IMR-90 (cell line): ENCODE data around the gene B3GLCT. TPM values are rescaled to one million over a fixed set of nuclear protein-coding genes. Genes with fewer than 3 reads are reported as not detected.

Experiments used
- ATAC-seq: fragments of 200-7000 bp; cut with Tn5 transposase; 2 replicates; pipeline ENCODE4 v1.9.1; 2020; ENCODE audit warnings: low read depth, mild to moderate bottlenecking, moderate library complexity
- BruUV-seq: library from RNA; stranded (reverse); fragments of 400-500 nt; replicated peaks from 2 replicates; lab custom pipeline; 2021; lab: Mats Ljungman, UMichigan
- CTCF ChIA-PET: fragments of 300-600 bp; formaldehyde crosslinking; extraction: SDS; loops from one replicate; lab custom pipeline; 2021; ENCODE audit warnings: antibody characterized with exemption; lab: Yijun Ruan, JAX
- POLR2A ChIA-PET: fragments of 300-600 bp; sonication (Branson Sonifier 250); formaldehyde crosslinking; loops from one replicate; lab custom pipeline; 2022; ENCODE audit warnings: antibody characterized with exemption; ENCODE audit not compliant: unreplicated experiment; lab: Charles Lee
- DNase-seq: peaks from one replicate; pipeline ENCODE4 v3.0.0; 2013
- H2AFZ ChIP-seq: replicated peaks from 2 replicates; pipeline ENCODE3; 2013; ENCODE audit warnings: low read length, mild to moderate bottlenecking; ENCODE audit not compliant: poor library complexity
- H2AK5ac ChIP-seq: 2 replicates; pipeline ENCODE4 v1.6.1; 2013; ENCODE audit warnings: low read depth, low read length, inconsistent platforms
- H2AK9ac ChIP-seq: replicated peaks from 2 replicates; pipeline ENCODE3; 2013; ENCODE audit warnings: mild to moderate bottlenecking, low read depth, low read length, moderate library complexity; ENCODE audit not compliant: poor library complexity
- H2BK120ac ChIP-seq: 2 replicates; pipeline ENCODE4 v1.6.1; 2013; ENCODE audit warnings: low read depth, low read length, inconsistent platforms
- H2BK15ac ChIP-seq: 3 replicates; pipeline ENCODE4 v1.6.1; 2013; ENCODE audit warnings: low read depth, low read length, inconsistent platforms
- H2BK20ac ChIP-seq: 2 replicates; pipeline ENCODE4 v1.6.1; 2013; ENCODE audit warnings: low read depth, mild to moderate bottlenecking, inconsistent platforms, low read length, moderate library complexity
- H2BK5ac ChIP-seq: 2 replicates; pipeline ENCODE4 v1.6.1; 2013; ENCODE audit warnings: mild to moderate bottlenecking, low read depth, low read length, inconsistent platforms; ENCODE audit not compliant: poor library complexity, severe bottlenecking
- H3K14ac ChIP-seq: replicated peaks from 2 replicates; pipeline ENCODE4 v1.6.1; 2013; ENCODE audit warnings: low read depth, low read length, inconsistent platforms
- H3K18ac ChIP-seq: 2 replicates; pipeline ENCODE4 v1.6.1; 2013; ENCODE audit warnings: low read depth, low read length, control low read depth
- H3K23ac ChIP-seq: 2 replicates; pipeline ENCODE4 v1.6.1; 2013; ENCODE audit warnings: low read depth, low read length, inconsistent platforms
- H3K27ac ChIP-seq: 2 replicates; pipeline ENCODE4 v1.5.1; 2013; ENCODE audit warnings: mild to moderate bottlenecking, control low read depth, low read length; ENCODE audit not compliant: insufficient read depth
- H3K27me3 ChIP-seq: 2 replicates; pipeline ENCODE4 v1.6.1; 2013; ENCODE audit warnings: low read length; ENCODE audit not compliant: control insufficient read depth, insufficient read depth
- H3K36me3 ChIP-seq: 2 replicates; pipeline ENCODE4 v1.6.1; 2013; ENCODE audit warnings: low read length, mixed read lengths; ENCODE audit not compliant: control insufficient read depth, insufficient read depth
- H3K4ac ChIP-seq: 2 replicates; pipeline ENCODE4 v1.6.1; 2013; ENCODE audit warnings: low read depth, low read length, inconsistent platforms
- H3K4me1 ChIP-seq: 2 replicates; pipeline ENCODE4 v1.6.1; 2013; ENCODE audit warnings: low read length, mixed read lengths; ENCODE audit not compliant: control insufficient read depth, insufficient read depth
- H3K4me2 ChIP-seq: 2 replicates; pipeline ENCODE4 v1.6.1; 2013; ENCODE audit warnings: low read depth, mild to moderate bottlenecking, control low read depth, low read length, moderate library complexity
- H3K4me3 ChIP-seq: 2 replicates; pipeline ENCODE4 v1.5.1; 2013; ENCODE audit warnings: low read depth, mild to moderate bottlenecking, control low read depth, low read length, moderate library complexity; ENCODE audit not compliant: insufficient read depth
- H3K56ac ChIP-seq: 2 replicates; pipeline ENCODE4 v1.6.1; 2013; ENCODE audit warnings: low read length, inconsistent platforms; ENCODE audit not compliant: insufficient read depth; ENCODE audit errors: extremely low read depth
- H3K79me1 ChIP-seq, 2 experiments: 2 replicates each; pipeline ENCODE4 v1.6.1; 2013; ENCODE audit warnings: low read length in 2 of 2, inconsistent platforms in 1 of 2, low read depth in 1 of 2
- H3K9ac ChIP-seq: 2 replicates; pipeline ENCODE4 v1.6.1; 2013; ENCODE audit warnings: low read depth, low read length, control low read depth
- H3K9me1 ChIP-seq: 2 replicates; pipeline ENCODE4 v1.6.1; 2013; ENCODE audit warnings: low read length, inconsistent platforms; ENCODE audit not compliant: insufficient read depth
- H3K9me3 ChIP-seq: 2 replicates; pipeline ENCODE4 v1.6.1; 2013; ENCODE audit warnings: low read length; ENCODE audit not compliant: control insufficient read depth, insufficient read depth
- H4K20me1 ChIP-seq: 2 replicates; pipeline ENCODE4 v1.6.1; 2013; ENCODE audit warnings: low read length, inconsistent platforms; ENCODE audit not compliant: insufficient read depth
- H4K5ac ChIP-seq: 2 replicates; pipeline ENCODE4 v1.6.1; 2013; ENCODE audit warnings: mild to moderate bottlenecking, low read depth, low read length, control low read depth
- H4K8ac ChIP-seq, 2 experiments: 2 replicates each; pipeline ENCODE4 v1.6.1; 2013; ENCODE audit warnings: low read depth in 2 of 2, low read length in 2 of 2, control low read depth in 1 of 2, inconsistent platforms in 1 of 2
- H4K91ac ChIP-seq: 2 replicates; pipeline ENCODE4 v1.6.1; 2013; ENCODE audit warnings: low read depth, low read length, inconsistent platforms; ENCODE audit not compliant: insufficient read depth
- CHD1 ChIP-seq: IDR thresholded peaks from 2 replicates; pipeline ENCODE4 v1.6.1; 2012; ENCODE audit warnings: low read depth, low read length, improper control_type of control experiment
- MAFK ChIP-seq: IDR thresholded peaks from 2 replicates; pipeline ENCODE4 v1.6.1; 2012; ENCODE audit warnings: low read depth, low read length, improper control_type of control experiment
- MXI1 ChIP-seq: IDR thresholded peaks from 2 replicates; pipeline ENCODE4 v1.6.1; 2012; ENCODE audit warnings: low read depth, mild to moderate bottlenecking, low read length, moderate library complexity, borderline replicate concordance
- RAD21 ChIP-seq: IDR thresholded peaks from 2 replicates; pipeline ENCODE4 v1.6.1; 2012; ENCODE audit warnings: low read length, improper control_type of control experiment
- RCOR1 ChIP-seq: IDR thresholded peaks from 2 replicates; pipeline ENCODE4 v1.6.1; 2012; ENCODE audit warnings: mild to moderate bottlenecking, low read length, improper control_type of control experiment; ENCODE audit not compliant: insufficient replicate concordance
- RFX5 ChIP-seq: IDR thresholded peaks from 2 replicates; pipeline ENCODE4 v1.8.0; 2012; ENCODE audit warnings: low read depth, mild to moderate bottlenecking, low read length, moderate library complexity
- SMC3 ChIP-seq: fragments of 150-350 bp; IDR thresholded peaks from 2 replicates; pipeline ENCODE4 v1.6.1; 2016; ENCODE audit warnings: low read depth, mild to moderate bottlenecking, antibody characterized with exemption, low read length, moderate library complexity
- USF2 ChIP-seq: fragments of 150-350 bp; IDR thresholded peaks from 2 replicates; pipeline ENCODE4 v1.6.1; 2017; ENCODE audit warnings: mild to moderate bottlenecking, antibody characterized with exemption, low read length, low read depth
- WGBS, 2 experiments: methylation state at CpG; one replicate each; pipeline versions ENCODE4 v1.1.5 to v1.1.7; 2013; ENCODE audit warnings: missing lambda C conversion rate in 2 of 2; ENCODE audit not compliant: insufficient read length in 1 of 2; ENCODE audit errors: extremely low coverage in 2 of 2; 5-methylcytosine and 5-hydroxymethylcytosine counted together
- dilution Hi-C: fragments of 300-500 bp; cut with HindIII; formaldehyde crosslinking; loops from one replicate; pipeline ENCODE4 v1.14.3; 2018; ENCODE audit warnings: low sequenced_read_pairs; ENCODE audit not compliant: unreplicated experiment
- in situ Hi-C: fragments of 300-500 bp; cut with MboI; formaldehyde crosslinking; loops from 3 replicates; pipeline ENCODE4 v1.14.3; 2019; ENCODE audit warnings: low sequenced_read_pairs, inconsistent platforms, mixed read lengths
- intact Hi-C: fragments of 100-400 bp; cut with micrococcal nuclease; formaldehyde crosslinking; loops from 2 replicates; pipeline ENCODE4 v1.10.0; 2022
- polyA plus RNA-seq, 3 experiments: library from polyadenylated mRNA; depleted of rRNA; stranded (reverse); fragments of >200 nt; gene quantifications; 2 replicates each; pipeline ENCODE4 v1.2.3, GENCODE V29; 2012; ENCODE audit warnings: low replicate concordance in 1 of 3
- total RNA-seq: library from RNA; depleted of rRNA; stranded (reverse); fragments of >200 nt; gene quantifications from 2 replicates; pipeline ENCODE4 v1.2.3, GENCODE V29; 2012
- TF ChIP-seq, protein P1 (sequence below): fragments of 150-350 bp; IDR thresholded peaks from 2 replicates; pipeline ENCODE4 v1.6.1; 2016; ENCODE audit warnings: low read depth, mild to moderate bottlenecking, low read length, moderate library complexity, borderline replicate concordance
- TF ChIP-seq, protein P2 (sequence below): conservative IDR thresholded peaks from 2 replicates; pipeline ENCODE4 v1.5.1; 2012; ENCODE audit warnings: mild to moderate bottlenecking, low read depth, low read length, improper control_type of control experiment

B3GLCT gene
- total and polyA plus RNA-seq, 2 of the 4 experiments (the other 2 are of a cell fraction), result 2.0 to 4.5 TPM

DNA sequence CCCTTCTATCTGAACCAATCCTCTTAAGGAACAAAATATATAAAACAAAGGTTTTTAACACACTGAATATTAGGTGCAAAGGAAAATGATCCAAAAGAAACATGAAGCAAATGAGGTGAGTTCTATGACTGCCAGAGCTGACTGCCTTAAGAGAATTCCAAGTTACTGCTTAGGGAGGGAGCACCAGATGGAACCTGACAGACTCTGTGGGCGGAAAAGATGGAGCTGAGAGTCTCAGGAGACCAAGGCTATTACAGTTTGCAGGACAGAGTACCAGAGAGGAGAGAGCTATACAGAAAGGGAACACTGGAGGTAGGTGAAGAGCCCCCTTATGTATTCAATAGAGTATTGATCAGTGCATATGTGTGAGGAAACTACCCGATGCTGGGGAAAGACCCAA, 87.2 kb downstream of the B3GLCT start:
- Histone ChIP-seq H3K36me3 (peaks cover 4% of the 10 kb centered on the region; the same call in 1 of the 2 replicates), H4K8ac (no peak overlapping the region), H3K4me3 (no peak overlapping the region), H2BK20ac (no peak overlapping the region), H2AK9ac (no peak overlapping the region), H3K27ac (no peak overlapping the region), H3K14ac (no peak overlapping the region), H3K9ac (no peak overlapping the region), H2BK15ac (no peak overlapping the region), H4K20me1 (no peaks in the 10 kb centered on the region), H2AK5ac (no peak overlapping the region), H2AFZ (no peak overlapping the region), H3K4me1 (no peaks in the 10 kb centered on the region), H3K4me2 (no peak overlapping the region), H2BK120ac (no peak overlapping the region), H4K91ac (no peak overlapping the region), H4K5ac (no peak overlapping the region), H3K27me3 (no peaks in the 10 kb centered on the region), H3K4ac (no peak overlapping the region), H3K56ac (no peak overlapping the region), H3K9me3 (no peaks in the 10 kb centered on the region; the same call in 1 of the 2 replicates), H2BK5ac (no peak overlapping the region), H3K9me1 (no peaks in the 10 kb centered on the region; the same call in 1 of the 2 replicates), H3K79me1 (no peaks in the 10 kb centered on the region), H3K23ac (no peak overlapping the region), H3K18ac (no peak overlapping the region)
- dilution Hi-C loops (no loop called here), in situ Hi-C loops (no loop called here), intact Hi-C loops (no loop called here)
- ChIA-PET CTCF (no interaction called here), POLR2A (no interaction called here)
- no peak for DNase-seq
- ATAC-seq, result no peak
- 100% methylated on average over 1 of the region's 2 CpGs; no CpG with 5 or more reads in 1 of the 2 experiments for WGBS, 2 experiments
- TF ChIP-seq, protein P1, sequence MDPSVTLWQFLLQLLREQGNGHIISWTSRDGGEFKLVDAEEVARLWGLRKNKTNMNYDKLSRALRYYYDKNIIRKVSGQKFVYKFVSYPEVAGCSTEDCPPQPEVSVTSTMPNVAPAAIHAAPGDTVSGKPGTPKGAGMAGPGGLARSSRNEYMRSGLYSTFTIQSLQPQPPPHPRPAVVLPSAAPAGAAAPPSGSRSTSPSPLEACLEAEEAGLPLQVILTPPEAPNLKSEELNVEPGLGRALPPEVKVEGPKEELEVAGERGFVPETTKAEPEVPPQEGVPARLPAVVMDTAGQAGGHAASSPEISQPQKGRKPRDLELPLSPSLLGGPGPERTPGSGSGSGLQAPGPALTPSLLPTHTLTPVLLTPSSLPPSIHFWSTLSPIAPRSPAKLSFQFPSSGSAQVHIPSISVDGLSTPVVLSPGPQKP, result no peak
- TF ChIP-seq RCOR1, result no peak
- TF ChIP-seq, protein P2, sequence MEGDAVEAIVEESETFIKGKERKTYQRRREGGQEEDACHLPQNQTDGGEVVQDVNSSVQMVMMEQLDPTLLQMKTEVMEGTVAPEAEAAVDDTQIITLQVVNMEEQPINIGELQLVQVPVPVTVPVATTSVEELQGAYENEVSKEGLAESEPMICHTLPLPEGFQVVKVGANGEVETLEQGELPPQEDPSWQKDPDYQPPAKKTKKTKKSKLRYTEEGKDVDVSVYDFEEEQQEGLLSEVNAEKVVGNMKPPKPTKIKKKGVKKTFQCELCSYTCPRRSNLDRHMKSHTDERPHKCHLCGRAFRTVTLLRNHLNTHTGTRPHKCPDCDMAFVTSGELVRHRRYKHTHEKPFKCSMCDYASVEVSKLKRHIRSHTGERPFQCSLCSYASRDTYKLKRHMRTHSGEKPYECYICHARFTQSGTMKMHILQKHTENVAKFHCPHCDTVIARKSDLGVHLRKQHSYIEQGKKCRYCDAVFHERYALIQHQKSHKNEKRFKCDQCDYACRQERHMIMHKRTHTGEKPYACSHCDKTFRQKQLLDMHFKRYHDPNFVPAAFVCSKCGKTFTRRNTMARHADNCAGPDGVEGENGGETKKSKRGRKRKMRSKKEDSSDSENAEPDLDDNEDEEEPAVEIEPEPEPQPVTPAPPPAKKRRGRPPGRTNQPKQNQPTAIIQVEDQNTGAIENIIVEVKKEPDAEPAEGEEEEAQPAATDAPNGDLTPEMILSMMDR, result no peak
- TF ChIP-seq MAFK, result no peak
- no peak for TF ChIP-seq RAD21
- TF ChIP-seq MXI1, result no peak
- no peak for TF ChIP-seq CHD1
- no peak for TF ChIP-seq RFX5
- TF ChIP-seq SMC3, result no peak
- TF ChIP-seq USF2, result no peak
- BruUV-seq, result no TSS peak
